ENCODE measurements around the gene RRP1.
"Not testable (repeated sequence)": the region's sequence is repeated elsewhere in the genome, so short reads cannot be mapped to it uniquely, and the experiment has no call there.

RRP1 gene

DNA sequence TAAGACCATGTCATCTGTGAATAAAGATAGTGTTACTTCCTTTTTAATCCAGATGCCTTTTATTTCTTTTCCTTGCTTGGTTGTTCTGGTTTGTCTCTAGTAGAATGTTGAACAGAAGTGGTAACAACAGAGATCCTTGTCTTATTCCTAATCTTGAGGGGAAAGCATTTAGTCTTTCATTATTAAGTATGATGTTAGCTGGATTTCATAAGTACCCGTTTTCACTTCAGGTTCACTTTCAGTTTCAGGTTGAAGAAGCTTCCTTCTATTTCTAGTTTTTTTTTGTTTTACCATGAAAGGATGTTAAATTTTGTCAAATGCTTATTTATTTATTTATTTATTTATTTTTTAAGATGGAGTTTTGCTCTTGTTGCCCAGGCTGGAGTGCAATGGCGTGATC, 53.4 kb downstream of the RRP1 start:
- H3K4me3 ChIP-seq (ENCODE audit: low read depth, low read length), result no peak overlapping the region
- TF ChIP-seq, protein P1, sequence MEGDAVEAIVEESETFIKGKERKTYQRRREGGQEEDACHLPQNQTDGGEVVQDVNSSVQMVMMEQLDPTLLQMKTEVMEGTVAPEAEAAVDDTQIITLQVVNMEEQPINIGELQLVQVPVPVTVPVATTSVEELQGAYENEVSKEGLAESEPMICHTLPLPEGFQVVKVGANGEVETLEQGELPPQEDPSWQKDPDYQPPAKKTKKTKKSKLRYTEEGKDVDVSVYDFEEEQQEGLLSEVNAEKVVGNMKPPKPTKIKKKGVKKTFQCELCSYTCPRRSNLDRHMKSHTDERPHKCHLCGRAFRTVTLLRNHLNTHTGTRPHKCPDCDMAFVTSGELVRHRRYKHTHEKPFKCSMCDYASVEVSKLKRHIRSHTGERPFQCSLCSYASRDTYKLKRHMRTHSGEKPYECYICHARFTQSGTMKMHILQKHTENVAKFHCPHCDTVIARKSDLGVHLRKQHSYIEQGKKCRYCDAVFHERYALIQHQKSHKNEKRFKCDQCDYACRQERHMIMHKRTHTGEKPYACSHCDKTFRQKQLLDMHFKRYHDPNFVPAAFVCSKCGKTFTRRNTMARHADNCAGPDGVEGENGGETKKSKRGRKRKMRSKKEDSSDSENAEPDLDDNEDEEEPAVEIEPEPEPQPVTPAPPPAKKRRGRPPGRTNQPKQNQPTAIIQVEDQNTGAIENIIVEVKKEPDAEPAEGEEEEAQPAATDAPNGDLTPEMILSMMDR (IDR thresholded peaks at IDR 0.05; ENCODE audit: borderline replicate concordance, insufficient read depth, low read depth, low read length), result no peak

DNA sequence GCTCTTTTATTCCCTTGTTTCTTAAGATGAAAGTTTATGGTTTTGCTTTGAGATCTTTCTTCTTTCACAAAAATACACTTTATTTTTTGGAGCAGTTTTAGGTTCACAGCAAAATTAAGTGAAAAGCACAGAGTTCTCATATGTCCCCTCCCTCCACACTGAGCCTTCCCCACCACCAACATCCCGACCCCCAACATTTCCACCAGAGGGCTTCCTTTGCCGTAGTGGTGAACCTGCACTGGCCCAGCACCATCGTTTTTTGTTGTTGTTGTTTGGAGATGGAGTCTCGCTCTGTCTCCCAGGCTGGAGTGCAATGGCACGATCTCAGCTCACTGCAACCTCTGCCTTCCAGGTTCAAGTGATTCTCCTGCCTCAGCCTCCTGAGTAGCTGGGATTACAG, 55.5 kb downstream of the RRP1 start:
- not testable (repeated sequence) for H3K4me3 ChIP-seq (ENCODE audit: low read depth, low read length)

DNA sequence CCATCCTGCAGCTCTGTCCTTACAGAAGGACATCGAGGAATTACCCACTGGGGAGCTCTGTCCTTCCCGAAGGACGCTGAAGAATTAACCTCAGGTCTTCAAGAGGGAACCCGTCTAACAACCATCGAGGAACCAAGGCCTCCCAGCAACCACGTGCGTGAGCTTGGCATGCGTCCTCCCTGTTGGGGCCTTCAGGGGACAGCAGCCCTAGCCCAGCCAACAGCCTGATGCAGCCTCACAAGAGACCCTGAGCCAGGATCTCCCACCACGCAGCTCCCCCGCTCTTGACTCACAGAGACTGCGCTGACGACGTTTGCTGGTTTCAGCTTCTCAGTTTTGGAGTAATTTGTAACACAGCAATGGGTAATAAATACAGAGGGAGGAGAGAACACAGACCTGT, 56.0 kb downstream of the RRP1 start:
- no peak overlapping the region for H3K4me3 ChIP-seq (ENCODE audit: low read depth, low read length)
- TF ChIP-seq, protein P1 (IDR thresholded peaks at IDR 0.05; ENCODE audit: borderline replicate concordance, insufficient read depth, low read depth, low read length), result no peak

DNA sequence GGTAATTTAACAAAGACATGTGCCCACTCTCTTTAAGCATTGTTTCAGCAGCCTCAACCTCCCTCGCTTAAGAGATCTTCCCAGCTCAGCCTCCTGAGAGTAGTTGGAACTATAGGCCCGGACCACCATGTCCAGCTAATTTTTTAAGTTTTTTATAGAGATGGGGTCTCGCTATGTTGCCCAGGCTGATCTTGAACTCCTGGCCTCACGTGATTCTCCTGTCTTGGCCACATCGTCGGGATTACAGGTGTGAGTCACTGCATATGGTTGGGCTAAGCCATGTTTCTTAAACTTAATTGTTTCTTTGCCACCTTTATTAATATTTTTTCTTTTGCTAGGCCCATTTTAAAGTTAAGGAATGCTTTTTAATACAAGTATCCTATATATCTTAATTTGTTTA, 57.1 kb downstream of the RRP1 start:
- TF ChIP-seq, protein P1 (IDR thresholded peaks at IDR 0.05; ENCODE audit: borderline replicate concordance, insufficient read depth, low read depth, low read length), result no peak
- no peak overlapping the region for H3K4me3 ChIP-seq (ENCODE audit: low read depth, low read length)

DNA sequence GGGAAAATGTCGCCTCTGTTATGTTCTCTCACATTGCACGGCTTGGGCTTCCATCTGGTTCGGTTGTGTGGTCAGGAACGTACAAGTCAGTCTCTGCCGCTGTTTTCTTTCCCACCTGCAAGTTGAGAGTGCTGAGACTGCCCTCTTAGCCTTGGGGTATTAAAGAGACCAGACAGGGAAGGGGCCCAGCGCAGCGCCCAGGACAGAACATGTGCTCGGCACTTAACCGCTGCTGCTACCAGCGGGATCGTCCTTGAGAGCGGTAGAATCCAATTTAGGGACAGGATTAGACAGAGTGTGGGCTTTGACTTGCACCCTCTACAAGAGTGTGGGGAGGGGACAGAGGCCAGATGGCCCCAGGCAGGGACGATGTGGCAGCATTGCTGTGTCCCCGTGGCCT, 57.9 kb downstream of the RRP1 start:
- TF ChIP-seq, protein P1 (IDR thresholded peaks at IDR 0.05; ENCODE audit: borderline replicate concordance, insufficient read depth, low read depth, low read length), result no peak
- H3K4me3 ChIP-seq (ENCODE audit: low read depth, low read length), result no peak overlapping the region

DNA sequence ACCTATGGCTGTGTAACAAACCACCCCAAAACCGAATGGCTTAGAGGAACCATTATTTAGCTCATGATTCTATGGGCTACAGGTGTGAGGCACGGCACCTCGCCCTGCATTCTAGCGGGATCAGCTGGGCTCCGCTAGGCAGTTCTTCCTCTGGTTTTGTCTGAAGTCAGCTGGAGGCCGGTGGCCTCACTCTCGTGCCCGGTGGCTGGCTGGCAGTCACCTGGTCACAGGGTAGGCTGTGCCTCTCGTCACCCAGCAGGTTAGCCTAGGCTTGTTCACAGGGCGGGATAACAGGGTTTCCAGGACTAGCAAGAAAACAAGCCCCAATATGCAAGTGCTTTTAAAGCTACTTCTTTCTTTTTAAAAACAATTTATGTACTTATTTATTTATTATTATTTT, 59.4 kb downstream of the RRP1 start:
- TF ChIP-seq, protein P1 (IDR thresholded peaks at IDR 0.05; ENCODE audit: borderline replicate concordance, insufficient read depth, low read depth, low read length), result no peak

DNA sequence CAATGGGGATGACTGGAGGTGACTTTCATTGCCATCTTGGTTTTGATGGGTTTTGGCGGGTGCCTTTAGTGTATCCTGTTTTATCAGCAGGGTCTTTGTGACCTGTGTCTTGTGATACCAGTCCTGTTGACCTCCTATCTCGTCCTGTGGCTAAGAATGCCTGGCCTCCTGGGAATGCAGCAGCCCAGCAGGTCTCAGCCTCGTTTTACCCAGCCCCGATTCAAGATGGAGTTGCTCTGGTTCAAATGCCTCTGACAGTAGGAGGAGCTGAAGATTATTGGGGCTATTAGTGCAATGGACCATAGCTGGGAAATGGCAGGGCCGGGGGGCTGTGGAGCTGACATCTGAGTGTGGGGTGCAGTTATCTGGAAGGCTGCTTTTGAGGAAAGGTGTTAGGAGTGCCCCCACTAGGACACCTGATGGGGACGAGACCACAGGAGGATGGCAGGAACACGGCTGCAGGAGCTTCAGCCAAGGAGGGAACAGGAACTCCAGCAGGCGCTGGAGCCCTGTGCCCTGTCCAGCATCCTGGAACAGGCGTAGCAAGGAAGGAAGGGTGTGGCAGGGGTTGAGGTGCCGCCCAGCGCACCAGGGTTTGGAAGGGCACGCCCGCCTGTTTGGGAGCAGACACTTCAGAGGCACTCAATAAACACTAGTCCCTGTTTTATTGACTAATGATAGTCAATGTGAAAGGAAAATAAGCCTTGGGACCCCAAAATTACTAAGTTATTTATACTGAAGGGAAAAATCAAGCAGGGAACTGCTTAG, 60.3 kb downstream of the RRP1 start:
- TF ChIP-seq, protein P1 (IDR thresholded peaks at IDR 0.05; ENCODE audit: borderline replicate concordance, insufficient read depth, low read depth, low read length), result no peak
- no peak overlapping the region for H3K4me3 ChIP-seq (ENCODE audit: low read depth, low read length)

More for the DNA sequence above, 59.4 kb downstream of the RRP1 start:
- no peak overlapping the region for H3K4me3 ChIP-seq (ENCODE audit: low read depth, low read length)

All from GM12875 (cell line).